SKM-1 (cell line): ENCODE measurements around the gene ARAP1.

Experiments
- DNase-seq: peaks from one replicate; lab custom pipeline; 2025; ENCODE audit not compliant: unreplicated experiment; lab: John Stamatoyannopoulos, UW

Gene ARAP1

DNA sequence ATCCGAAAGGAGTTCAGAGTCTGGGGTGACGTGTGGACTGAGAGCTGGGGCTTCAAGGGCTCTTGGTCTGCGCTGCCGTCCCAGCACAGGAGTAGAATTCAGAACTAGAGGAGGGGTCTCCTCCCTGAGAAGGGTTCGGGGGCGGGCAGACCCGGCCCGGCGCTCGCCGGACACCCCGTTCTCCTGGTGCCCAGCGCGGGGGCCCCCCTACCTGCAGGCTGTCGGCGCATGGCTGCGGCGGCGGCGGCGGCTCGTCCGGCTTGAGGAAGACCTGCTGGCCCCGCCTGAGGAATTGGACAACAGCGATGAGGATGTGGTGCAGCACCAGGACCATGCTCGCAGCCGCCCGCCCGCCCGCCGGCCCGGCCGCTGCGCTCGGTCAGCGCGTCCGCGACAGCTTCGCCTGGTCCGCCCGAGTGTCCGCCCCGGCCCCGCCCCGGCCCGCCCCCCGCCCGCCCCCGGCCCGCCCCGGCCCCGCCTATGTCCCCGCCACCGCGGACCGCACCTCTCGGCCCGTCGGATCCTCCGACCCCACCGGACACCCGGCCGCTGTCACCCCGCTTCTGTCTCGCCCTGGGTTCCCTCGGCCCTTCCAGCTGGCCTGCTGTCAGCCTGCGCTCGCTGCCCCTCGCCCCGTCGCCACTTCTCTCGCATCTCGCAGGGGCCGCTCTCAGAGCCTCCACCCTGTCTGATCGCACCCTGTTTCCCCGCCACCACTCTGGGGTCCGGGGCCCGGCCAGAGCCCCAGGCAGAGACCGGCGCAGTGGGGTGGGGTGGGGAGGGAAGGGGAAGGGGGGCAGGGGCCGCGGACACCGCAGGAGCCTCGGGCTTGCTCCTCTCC lies 109.9 kb downstream of the ARAP1 start:
- DNase-seq: no peak

DNA sequence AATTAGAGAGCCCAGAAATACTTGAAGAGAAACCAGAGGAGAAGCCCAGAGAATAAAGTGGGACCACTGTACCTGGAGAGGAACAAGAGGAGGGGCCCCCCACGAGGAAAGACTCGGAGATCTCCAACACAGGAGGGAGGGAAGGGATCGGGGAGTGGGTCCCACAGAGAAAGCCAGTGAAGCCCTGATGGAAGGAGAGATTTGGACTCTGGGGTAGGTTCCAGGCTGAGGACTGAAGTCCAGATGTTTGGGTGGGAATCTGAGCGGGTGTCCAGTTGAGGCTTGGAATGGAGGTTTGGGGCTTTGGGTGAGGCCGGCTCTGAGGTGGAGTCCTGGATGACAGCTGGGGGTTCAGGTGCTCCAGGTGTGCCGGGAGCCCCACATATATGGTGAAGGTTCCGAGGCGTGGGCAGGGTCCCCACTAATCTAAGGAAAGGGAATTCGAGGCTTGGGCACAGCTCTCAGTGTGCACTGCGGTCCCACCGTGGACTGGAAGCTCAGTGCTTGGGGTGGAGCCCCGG lies 110.6 kb downstream of the ARAP1 start:
- DNase-seq: no peak

DNA sequence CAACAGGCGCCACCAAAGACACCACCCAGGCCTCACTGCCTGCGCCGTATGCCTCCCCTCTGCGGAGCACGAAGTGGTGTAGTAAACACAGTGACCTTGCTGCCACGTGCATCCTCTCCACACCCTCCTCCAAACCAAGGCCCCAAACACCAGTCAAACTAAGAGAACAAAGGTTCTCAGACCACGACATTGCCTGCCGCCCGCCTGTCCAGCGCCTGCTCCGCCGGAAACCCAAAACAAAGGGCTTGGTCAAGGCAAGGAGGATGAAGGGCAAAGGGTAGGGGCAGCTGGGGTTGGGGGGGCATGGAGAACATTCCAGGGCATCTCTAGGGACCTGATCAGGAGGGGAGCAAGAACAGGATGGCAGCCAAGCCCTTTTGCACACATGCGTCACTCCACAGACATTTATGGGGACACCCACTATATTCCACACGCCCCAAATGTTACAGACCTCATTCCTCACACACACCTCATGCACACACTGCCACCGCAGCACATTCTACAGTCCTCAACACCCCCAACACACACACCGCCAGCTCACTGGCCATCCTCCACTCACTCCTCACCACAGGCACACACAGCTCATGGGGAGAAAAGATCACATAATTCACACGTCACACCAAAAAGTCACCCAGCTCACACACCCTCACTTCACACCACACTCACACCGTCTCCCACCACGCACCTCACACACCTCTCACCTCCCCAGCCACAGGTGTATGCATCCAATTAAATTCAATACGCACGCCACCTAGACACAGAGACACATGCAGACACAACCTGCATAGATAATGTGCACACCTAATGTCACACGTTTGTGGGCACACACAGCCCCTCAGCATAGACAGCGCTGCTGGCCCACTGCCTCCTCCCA lies 112.5 kb downstream of the ARAP1 start:
- no peak for DNase-seq

DNA sequence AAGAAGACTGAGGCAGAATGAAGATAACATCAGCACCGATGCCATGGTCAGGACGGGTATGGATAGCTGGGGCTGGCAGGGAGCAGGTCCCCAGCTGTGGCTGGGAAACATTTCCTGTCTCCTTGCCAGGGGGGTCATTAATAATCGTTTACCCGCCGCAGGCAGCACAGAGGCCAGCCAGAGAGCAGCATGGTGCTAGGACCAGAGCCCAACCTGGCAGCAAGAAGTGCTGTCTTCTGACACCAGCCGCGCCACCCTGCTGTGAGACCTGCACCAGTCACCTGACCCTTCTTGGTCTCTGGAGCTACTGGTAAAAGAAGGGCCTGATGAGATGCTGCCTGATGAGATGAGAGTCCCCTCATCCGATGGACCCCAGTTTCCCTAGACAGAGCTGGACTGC lies 114.3 kb downstream of the ARAP1 start:
- no peak for DNase-seq

DNA sequence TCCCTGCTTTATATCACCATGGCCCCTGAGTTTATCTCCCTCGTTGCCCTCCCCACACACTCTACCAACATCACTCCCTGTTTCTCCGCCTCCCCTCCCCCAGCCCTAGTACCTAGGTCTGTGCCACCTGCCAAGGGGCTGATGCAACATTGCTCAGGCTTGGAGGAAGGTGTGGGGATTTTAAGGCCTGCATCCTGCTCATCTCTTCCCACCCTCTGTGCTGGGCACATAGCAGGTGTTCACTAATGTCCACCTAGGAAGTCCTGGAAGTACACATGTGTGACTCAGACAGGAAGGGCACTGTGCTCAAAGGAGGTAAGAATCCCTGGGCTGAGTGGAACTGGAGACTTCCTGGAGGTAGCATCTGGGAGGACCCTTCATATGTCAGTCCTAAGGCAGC lies 115.0 kb downstream of the ARAP1 start:
- no peak for DNase-seq

DNA sequence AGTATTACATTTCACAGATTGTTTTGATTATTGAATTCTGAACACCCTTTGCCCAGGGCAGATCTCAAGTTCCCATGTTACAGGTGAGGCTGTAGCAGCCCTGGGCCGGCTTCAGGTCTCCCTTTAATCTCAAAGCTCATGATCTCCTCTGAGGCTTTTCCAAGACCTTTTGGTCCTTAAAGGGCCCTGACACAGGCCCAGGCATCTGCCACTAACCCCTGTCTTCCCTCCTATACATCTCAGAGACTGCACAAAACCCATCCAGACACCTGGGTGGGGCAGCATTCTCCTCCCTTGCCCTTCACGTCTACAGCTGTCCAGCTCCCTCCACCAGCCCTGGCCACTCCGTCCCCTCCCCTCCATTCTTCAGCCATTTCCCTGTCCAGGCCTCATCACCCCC lies 115.8 kb downstream of the ARAP1 start:
- no peak for DNase-seq

DNA sequence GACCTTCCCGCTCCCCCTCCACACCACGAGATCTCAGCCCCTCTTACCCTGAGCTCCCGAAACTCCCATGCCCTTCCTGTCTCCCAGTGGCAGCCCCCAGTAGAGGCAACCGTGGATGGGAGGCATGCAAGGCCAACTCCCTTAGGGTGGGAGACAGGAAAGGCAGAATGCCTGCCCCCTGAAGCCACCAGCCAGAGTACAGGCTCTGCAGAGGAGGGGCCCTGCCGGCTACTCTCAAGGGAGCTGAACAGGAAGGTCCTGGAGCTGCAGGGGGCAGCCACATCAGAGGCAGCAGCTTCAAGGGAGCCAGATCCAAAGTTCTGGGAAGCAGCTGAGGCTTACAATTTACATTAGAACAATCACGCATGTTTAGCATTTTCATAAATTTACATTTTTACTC lies 116.3 kb downstream of the ARAP1 start:
- no peak for DNase-seq

DNA sequence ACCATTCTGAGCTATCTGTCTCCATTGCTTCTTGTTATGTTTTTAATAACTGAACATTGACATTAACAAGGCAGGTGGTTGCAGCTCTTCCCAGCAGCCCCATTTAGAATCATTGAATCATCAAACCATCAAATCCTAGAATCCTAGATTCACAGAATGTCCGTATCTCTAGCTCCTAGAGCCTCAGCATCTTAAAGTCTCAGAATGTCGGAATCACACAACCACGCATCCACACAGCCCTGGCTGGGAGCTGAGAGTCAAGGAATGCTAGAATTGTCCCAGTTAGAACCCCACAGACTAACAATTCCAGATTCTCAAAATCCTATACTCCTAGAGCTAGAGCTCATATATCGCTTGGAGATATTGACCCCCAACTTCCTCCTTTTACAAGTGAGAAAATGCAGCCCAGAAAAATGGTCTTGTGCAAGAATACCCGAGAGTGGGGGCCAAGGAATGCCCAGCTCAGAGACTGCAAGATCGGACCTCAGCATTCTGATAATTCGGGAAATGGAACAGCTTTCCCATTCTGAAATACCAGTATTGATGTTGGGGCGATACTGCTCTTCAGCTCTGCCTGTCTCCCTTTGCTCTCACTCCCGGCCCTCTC lies 116.8 kb downstream of the ARAP1 start:
- peak; percentile 10 for DNase-seq
